ENCODE data around the gene C1orf21. TPM values are rescaled to one million over a fixed set of nuclear protein-coding genes. Genes with fewer than 3 reads are reported as not detected.
A peak's percentile ranks its signal among the peaks of the same experiment; 100 is the strongest.

The C1orf21 gene
- total and polyA plus RNA-seq, 2 donors (not counting 3 experiments of a cell fraction or from before 2014, with no cell fraction given): 0.79 to 8.5 TPM

- Histone ChIP-seq H4K20me1 (replicated peaks; ENCODE audit: control insufficient read depth, extremely low read depth, insufficient read depth, low read length) (no peaks in the 10 kb centered on the region), H3K27me3 (ENCODE audit: control insufficient read depth in 2 of 2, insufficient read depth in 2 of 2, low read length in 2 of 2) (no peaks in the 10 kb centered on the region), H3K9me1 (replicated peaks; ENCODE audit: control insufficient read depth, extremely low read depth, insufficient read depth, low read length) (no peaks in the 10 kb centered on the region), H3K4me1 (ENCODE audit: control insufficient read depth, extremely low read depth, insufficient read depth, low read length) (peaks cover 9% of the 10 kb centered on the region), H3K27ac (ENCODE audit: insufficient read depth, low read depth, low read length) (no peak overlapping the region), H3K79me2 (ENCODE audit: control insufficient read depth, insufficient read depth, low read length) (no peaks in the 10 kb centered on the region), H3K36me3 (ENCODE audit: control insufficient read depth in 2 of 2, extremely low read depth in 1 of 2, insufficient read depth in 2 of 2, low read length in 2 of 2) (no peaks in the 10 kb centered on the region), H3K4me2 (ENCODE audit: insufficient read depth, low read length) (no peak overlapping the region), H2AFZ (ENCODE audit: low read depth, low read length) (peak overlapping the region; percentile 23), H3K9me3 (replicated peaks; ENCODE audit: control insufficient read depth, insufficient read depth, low read length) (no peaks in the 10 kb centered on the region), H3K4me3 (replicated peaks in 1 of 3; ENCODE audit: insufficient read depth in 1 of 3, low read depth in 1 of 3, low read length in 3 of 3) (no peak overlapping the region), H3K9ac (replicated peaks; ENCODE audit: extremely low read depth, insufficient read depth, low read length) (no peak overlapping the region)
- intact Hi-C loops (cut with micrococcal nuclease) (no loop called here), dilution Hi-C loops (cut with MboI; ENCODE audit: extremely low pct_ligation_motif_present, low sequenced_read_pairs) (no loop called here)
- FAIRE-seq (peak; percentile 48), DNase-seq (ENCODE audit: low read depth, low spot score) (peak; percentile 20)
- POLR2A ChIA-PET: no interaction called here
- BruUV-seq (replicated peaks): no TSS peak
- TF ChIP-seq GATA2 (IDR thresholded peaks at IDR 0.05; ENCODE audit: insufficient read depth, insufficient read length, low read depth, low read length) (peak; percentile 23), MAX (IDR thresholded peaks at IDR 0.05; ENCODE audit: insufficient read depth, insufficient read length) (no peak), POLR2AphosphoS5 (IDR thresholded peaks at IDR 0.05; ENCODE audit: insufficient read depth, low read depth, low read length) (no peak), MYC (IDR thresholded peaks at IDR 0.05; ENCODE audit: low read depth, low read length) (no peak)
- CTCF ChIA-PET: interaction anchor here (1.4 kb wide), 1 partner anchor 8 kb away, joined by 3 read pairs; no protein-coding TSS in a partner anchor
These were observed 211.0 kb downstream of the C1orf21 start for GRCh38 chr1:184597650-184598357.

- H3K9me3 ChIP-seq (replicated peaks; ENCODE audit: control insufficient read depth, insufficient read depth, low read length): no peaks in the 10 kb centered on the region
- intact Hi-C loops (cut with micrococcal nuclease) (no loop called here), dilution Hi-C loops (cut with MboI; ENCODE audit: extremely low pct_ligation_motif_present, low sequenced_read_pairs) (no loop called here)
- TF ChIP-seq MYC (IDR thresholded peaks at IDR 0.05; ENCODE audit: low read depth, low read length) (no peak), POLR2AphosphoS5 (IDR thresholded peaks at IDR 0.05; ENCODE audit: insufficient read depth, low read depth, low read length) (no peak), POLR2A (IDR thresholded peaks at IDR 0.05; ENCODE audit: low read depth, low read length) (no peak)
- BruUV-seq (replicated peaks): no TSS peak
- H3K4me1 ChIP-seq (ENCODE audit: control insufficient read depth, extremely low read depth, insufficient read depth, low read length): peaks cover 9% of the 10 kb centered on the region
- no peaks in the 10 kb centered on the region for H3K9me1 ChIP-seq (replicated peaks; ENCODE audit: control insufficient read depth, extremely low read depth, insufficient read depth, low read length)
- POLR2A ChIA-PET: no interaction called here
- no peak overlapping the region for H3K27ac ChIP-seq (ENCODE audit: insufficient read depth, low read depth, low read length)
- DNase-seq (ENCODE audit: low read depth, low spot score) (no peak), FAIRE-seq (no peak)
- no peak overlapping the region for H3K4me2 ChIP-seq (ENCODE audit: insufficient read depth, low read length)
- H3K4me3 ChIP-seq (replicated peaks in 1 of 3; ENCODE audit: insufficient read depth in 1 of 3, low read depth in 1 of 3, low read length in 3 of 3): no peak overlapping the region
- H3K79me2 ChIP-seq (ENCODE audit: control insufficient read depth, insufficient read depth, low read length): no peaks in the 10 kb centered on the region
- H4K20me1 ChIP-seq (replicated peaks; ENCODE audit: control insufficient read depth, extremely low read depth, insufficient read depth, low read length): no peaks in the 10 kb centered on the region
- no peak overlapping the region for H2AFZ ChIP-seq (ENCODE audit: low read depth, low read length)
- no peaks in the 10 kb centered on the region for H3K27me3 ChIP-seq (ENCODE audit: control insufficient read depth in 2 of 2, insufficient read depth in 2 of 2, low read length in 2 of 2)
- no peaks in the 10 kb centered on the region for H3K36me3 ChIP-seq (ENCODE audit: control insufficient read depth in 2 of 2, extremely low read depth in 1 of 2, insufficient read depth in 2 of 2, low read length in 2 of 2)
- CTCF ChIA-PET: no interaction called here
- no peak overlapping the region for H3K9ac ChIP-seq (replicated peaks; ENCODE audit: extremely low read depth, insufficient read depth, low read length)
These were observed 211.8 kb downstream of the C1orf21 start for GRCh38 chr1:184598403-184599193.
